Choroid plexus epithelial cell (primary cell): Measurements from ENCODE around the gene OR52E4.

Experiments used
- DNase-seq: peaks from one replicate; pipeline ENCODE4 v3.0.0-alpha.2; 2010; ENCODE audit warnings: low read depth
- H3K4me3 ChIP-seq: 2 replicates; pipeline ENCODE4 v1.5.1; 2011; ENCODE audit warnings: low read depth, mild to moderate bottlenecking, control low read depth, low read length, moderate library complexity
- TF ChIP-seq, protein P1 (sequence below): conservative IDR thresholded peaks from 2 replicates; pipeline ENCODE4 v1.5.1; 2011; ENCODE audit warnings: low read depth, mild to moderate bottlenecking, control low read depth, inconsistent platforms, low read length, moderate library complexity

OR52E4 gene

DNA sequence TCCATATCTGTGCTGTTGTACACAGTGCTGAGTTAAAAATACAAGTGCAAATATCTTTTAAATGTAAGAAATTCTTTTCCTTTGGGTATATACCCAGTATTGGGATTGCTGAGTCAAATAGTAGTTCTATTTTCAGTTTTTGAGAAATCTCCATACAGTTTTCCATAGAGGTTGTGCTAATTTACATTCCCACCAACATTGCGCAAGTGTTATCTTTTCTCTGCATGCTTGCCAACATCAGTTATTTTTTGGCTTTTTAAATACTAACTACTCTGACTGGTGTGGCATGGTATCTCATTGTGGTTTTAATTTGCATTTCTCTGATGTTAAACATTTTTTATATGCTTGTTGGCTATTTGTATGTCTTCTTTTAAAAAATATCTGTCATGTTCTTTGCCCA, 29.4 kb upstream of the OR52E4 start:
- no peak for DNase-seq
- no peak overlapping the region for H3K4me3 ChIP-seq
- TF ChIP-seq, protein P1, sequence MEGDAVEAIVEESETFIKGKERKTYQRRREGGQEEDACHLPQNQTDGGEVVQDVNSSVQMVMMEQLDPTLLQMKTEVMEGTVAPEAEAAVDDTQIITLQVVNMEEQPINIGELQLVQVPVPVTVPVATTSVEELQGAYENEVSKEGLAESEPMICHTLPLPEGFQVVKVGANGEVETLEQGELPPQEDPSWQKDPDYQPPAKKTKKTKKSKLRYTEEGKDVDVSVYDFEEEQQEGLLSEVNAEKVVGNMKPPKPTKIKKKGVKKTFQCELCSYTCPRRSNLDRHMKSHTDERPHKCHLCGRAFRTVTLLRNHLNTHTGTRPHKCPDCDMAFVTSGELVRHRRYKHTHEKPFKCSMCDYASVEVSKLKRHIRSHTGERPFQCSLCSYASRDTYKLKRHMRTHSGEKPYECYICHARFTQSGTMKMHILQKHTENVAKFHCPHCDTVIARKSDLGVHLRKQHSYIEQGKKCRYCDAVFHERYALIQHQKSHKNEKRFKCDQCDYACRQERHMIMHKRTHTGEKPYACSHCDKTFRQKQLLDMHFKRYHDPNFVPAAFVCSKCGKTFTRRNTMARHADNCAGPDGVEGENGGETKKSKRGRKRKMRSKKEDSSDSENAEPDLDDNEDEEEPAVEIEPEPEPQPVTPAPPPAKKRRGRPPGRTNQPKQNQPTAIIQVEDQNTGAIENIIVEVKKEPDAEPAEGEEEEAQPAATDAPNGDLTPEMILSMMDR: no peak

DNA sequence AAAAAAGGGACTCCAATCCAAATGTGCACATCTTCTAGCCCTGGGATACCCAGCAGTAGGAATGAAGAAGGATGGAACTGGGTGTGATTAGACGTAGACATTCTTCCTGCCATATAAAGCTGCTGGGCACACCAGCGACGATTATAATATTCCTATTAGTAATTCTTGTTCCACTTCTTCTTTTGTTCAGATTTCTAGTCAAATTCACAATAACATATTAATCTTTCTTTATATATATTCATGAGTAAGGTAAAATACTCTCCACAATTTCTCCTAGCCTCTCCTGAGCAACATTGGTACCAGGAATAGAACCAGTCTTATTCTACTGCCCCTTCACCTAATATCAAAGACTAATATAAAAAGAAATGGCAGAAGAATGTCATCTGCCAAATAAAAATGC, 22.8 kb upstream of the OR52E4 start, which contains the start of gene OR52E8:
TSS of gene OR52E8 (minus strand) at position 101 of the 400 bp plus-strand sequence. CDS start at position 101, 0 bp downstream.
- no peak for DNase-seq
- TF ChIP-seq, protein P1: no peak

DNA sequence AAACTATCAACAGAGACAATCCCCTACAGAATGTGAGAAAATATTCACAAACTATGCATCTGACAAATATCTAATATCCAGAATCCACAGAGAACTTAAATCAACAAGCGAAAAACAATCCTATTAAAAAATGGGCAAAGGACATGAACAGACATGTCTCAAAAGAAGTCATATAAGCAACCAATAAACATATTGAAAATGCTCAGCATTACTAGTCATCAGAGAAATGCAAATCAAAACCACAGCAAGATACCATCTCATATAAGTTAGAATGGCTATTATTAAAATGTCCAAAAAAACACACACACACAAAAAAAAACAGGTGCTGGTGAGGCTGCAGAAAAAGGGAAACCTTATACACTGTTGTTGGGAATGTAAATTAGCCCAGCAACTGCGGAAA, 14.6 kb upstream of the OR52E4 start:
- TF ChIP-seq, protein P1: no peak
- no peak overlapping the region for H3K4me3 ChIP-seq
- no peak for DNase-seq

More for the DNA sequence above, 22.8 kb upstream of the OR52E4 start, which contains the start of gene OR52E8:
- no peak within 1 kb of the TSS for H3K4me3 ChIP-seq

DNA sequence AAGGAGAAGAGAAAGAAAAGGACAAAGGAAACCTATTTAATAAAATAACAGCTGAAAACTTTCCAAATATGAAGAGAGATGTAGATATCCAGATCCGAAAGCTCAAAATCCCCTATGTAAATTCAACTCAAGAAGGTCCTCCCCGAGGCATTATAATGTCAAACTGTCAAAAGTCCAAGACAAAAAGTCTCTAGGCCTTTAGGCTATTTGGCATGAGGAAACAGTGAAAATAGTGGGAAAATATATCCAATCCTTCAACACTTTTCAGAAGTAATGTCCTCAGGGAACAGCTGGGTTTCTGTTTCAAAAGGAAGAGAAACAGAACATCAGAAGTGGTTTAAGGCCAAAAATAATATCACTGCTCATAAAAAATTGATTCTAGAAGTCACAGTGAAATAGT, 1.9 kb upstream of the OR52E4 start:
- H3K4me3 ChIP-seq: no peak overlapping the region
- DNase-seq: no peak
- TF ChIP-seq, protein P1: no peak

DNA sequence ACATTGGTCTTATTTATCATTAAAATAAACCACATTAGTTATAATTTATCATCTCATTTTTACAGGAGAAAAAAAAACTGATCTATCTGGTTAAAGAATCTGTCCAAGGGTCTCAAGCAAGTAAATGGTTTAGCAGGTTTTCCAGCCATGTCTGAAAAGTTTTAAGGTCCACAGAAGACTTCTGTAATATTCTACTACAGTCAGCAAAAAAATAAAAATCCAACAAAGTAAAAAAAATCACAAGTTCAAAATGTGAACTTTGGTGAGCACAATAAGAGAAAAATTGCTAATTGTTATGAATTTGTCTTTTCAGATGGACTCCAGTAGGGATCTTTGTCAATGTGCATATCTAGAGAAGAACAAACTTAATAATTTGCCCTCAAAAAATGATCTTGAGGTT, 1.3 kb downstream of the OR52E4 start:
- TF ChIP-seq, protein P1: no peak
- no peak for DNase-seq

DNA sequence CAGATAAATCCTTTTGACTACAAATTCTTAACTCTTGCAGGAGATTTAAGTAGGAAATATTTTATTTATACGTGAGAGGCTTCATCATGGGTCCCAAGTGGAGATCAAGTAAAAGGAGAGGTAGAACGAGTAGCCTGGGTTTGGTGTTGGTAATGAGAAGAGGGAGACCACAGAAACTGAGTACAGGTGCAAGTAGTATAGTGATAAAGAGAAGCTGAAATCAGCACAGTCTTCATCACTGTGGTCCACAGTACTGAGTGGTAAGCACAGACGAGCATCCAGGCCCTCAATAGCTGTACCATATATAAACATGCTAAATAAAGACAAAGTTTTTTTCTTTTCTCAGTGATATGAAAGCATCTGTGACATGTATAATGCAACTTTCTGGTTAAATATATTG, 6.7 kb downstream of the OR52E4 start:
- TF ChIP-seq, protein P1: no peak
- H3K4me3 ChIP-seq: no peak overlapping the region
- no peak for DNase-seq

More for the DNA sequence above, 1.3 kb downstream of the OR52E4 start:
- no peak overlapping the region for H3K4me3 ChIP-seq

DNA sequence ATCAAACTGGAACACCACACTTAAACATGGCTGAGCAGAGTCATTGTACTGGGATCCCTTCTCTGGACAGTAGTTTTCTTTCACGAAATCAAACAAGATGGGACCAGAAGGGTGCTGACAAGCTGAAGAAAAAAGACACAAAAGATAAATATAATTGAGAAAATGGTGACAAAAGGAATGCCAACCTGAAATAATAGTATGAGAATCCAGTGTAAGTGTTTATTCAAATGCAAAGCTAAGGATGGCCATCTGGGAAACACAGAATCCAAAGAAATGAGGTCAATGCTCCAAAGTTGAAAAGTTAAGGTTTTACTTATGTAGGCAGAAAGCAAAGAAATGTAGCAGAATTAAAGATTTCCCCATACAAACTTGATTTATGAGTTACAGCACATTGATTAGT, 7.2 kb downstream of the OR52E4 start:
- no peak for DNase-seq
- H3K4me3 ChIP-seq: no peak overlapping the region
- TF ChIP-seq, protein P1: no peak
